Body of pancreas (tissue), 4 donors: ENCODE measurements around the gene PRDM16. TPM values are rescaled to one million over a fixed set of nuclear protein-coding genes. Genes with fewer than 3 reads are reported as not detected.

Experiments
- ATAC-seq: fragments of 150-250 bp; one replicate; pipeline ENCODE4 v1.9.1; 2016
- DNase-seq, 4 donors: peaks; one replicate each; pipeline ENCODE4 v3.0.0-alpha.2; 2019
- H3K27ac ChIP-seq, 4 donors: fragments of 200-600 bp; sonication (generic); 1 replicate in 3 of 4; 2 replicates in 1 of 4; pipeline versions ENCODE4 v1.5.1 to v1.6.1; 2016 to 2019; ENCODE audit warnings: mild to moderate bottlenecking in 1 of 4, mixed read lengths in 1 of 4, moderate library complexity in 1 of 4
- H3K27me3 ChIP-seq, 2 donors: fragments of 200-600 bp; sonication (generic); one replicate each; pipeline ENCODE4 v1.6.0; 2016; ENCODE audit warnings: mild to moderate bottlenecking in 1 of 2
- H3K36me3 ChIP-seq, 2 donors: fragments of 200-600 bp; sonication (generic); replicated peaks in 1 of 2; 2 replicates each; pipeline ENCODE4 v1.5.1; 2016; ENCODE audit warnings: low read depth in 2 of 2; ENCODE audit not compliant: insufficient read depth in 1 of 2
- H3K4me1 ChIP-seq: fragments of 200-600 bp; sonication (generic); one replicate; pipeline ENCODE4 v1.6.0; 2016
- H3K4me3 ChIP-seq, 2 donors: fragments of 200-600 bp; sonication (generic); 1 replicate in 1 of 2; 2 replicates in 1 of 2; pipeline ENCODE4 v1.5.1; 2016 to 2019
- H3K9me3 ChIP-seq, 3 donors: fragments of 200-600 bp; sonication (generic); 1 replicate in 2 of 3; 2 replicates in 1 of 3; pipeline ENCODE4 v1.5.1; 2016
- POLR2A ChIP-seq, 3 donors: fragments of 450-650 bp; IDR thresholded peaks; one replicate each; pipeline ENCODE4 v1.6.1; 2016; ENCODE audit warnings: antibody characterized with exemption in 3 of 3, mild to moderate bottlenecking in 2 of 3
- WGBS, 2 donors: methylation state at CpG; one replicate each; pipeline ENCODE4 v1.1.5; 2017; 5-methylcytosine and 5-hydroxymethylcytosine counted together
- intact Hi-C: fragments of 100-400 bp; cut with DNase I; formaldehyde crosslinking; loops from one replicate; pipeline ENCODE4 v1.15.1; 2023
- total RNA-seq, 2 donors: library from RNA; depleted of rRNA; stranded (reverse); fragments of >200 nt; gene quantifications; one replicate each; pipeline ENCODE4 v1.1.0, GENCODE V29; 2016
- TF ChIP-seq, protein P1 (sequence below), 7 experiments: fragments of 450-650 bp in 4 of 7; fragments of 200-600 bp in 3 of 7; sonication (generic) in 3 of 7; IDR thresholded peaks; one replicate each; pipeline ENCODE4 v1.5.1; 2016 to 2019; ENCODE audit warnings: antibody characterized with exemption in 7 of 7

PRDM16 gene
- total RNA-seq, 2 donors from 2014 or later, result 15.2 to 16.6 TPM

DNA sequence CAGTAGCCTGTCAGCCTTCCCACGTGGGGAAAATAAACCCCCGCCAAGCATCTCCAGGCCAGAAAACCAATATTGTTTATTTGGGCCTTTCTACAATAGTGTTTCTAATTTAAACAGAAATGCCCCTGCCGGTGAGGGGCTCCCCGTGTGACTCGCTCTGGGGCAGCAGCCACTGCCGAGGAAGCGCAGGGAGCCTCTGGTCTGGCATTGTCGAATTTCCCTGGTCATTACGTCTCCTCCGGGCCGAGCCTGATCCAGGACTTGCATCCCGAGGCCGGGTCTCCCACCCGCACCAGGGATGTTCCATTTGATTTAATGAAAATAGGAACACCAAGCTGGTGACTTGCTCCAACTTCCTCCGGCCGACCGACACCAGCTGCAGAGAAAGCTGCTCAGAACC is 20.5 kb downstream of the PRDM16 start:
- no peak overlapping the region for H3K27ac ChIP-seq
- TF ChIP-seq POLR2A (IDR thresholded peaks at IDR 0.05), result no peak
- TF ChIP-seq, protein P1, sequence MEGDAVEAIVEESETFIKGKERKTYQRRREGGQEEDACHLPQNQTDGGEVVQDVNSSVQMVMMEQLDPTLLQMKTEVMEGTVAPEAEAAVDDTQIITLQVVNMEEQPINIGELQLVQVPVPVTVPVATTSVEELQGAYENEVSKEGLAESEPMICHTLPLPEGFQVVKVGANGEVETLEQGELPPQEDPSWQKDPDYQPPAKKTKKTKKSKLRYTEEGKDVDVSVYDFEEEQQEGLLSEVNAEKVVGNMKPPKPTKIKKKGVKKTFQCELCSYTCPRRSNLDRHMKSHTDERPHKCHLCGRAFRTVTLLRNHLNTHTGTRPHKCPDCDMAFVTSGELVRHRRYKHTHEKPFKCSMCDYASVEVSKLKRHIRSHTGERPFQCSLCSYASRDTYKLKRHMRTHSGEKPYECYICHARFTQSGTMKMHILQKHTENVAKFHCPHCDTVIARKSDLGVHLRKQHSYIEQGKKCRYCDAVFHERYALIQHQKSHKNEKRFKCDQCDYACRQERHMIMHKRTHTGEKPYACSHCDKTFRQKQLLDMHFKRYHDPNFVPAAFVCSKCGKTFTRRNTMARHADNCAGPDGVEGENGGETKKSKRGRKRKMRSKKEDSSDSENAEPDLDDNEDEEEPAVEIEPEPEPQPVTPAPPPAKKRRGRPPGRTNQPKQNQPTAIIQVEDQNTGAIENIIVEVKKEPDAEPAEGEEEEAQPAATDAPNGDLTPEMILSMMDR (IDR thresholded peaks at IDR 0.05), result no peak
- no peak for ATAC-seq
- H3K9me3 ChIP-seq, result no peaks in the 10 kb centered on the region
- no peak overlapping the region for H3K4me3 ChIP-seq
- H3K4me1 ChIP-seq, result peaks cover 23% of the 10 kb centered on the region
- no peak for DNase-seq
- H3K36me3 ChIP-seq, result no peaks in the 10 kb centered on the region
- intact Hi-C loops, result no loop called here
- no peaks in the 10 kb centered on the region for H3K27me3 ChIP-seq
- WGBS, 2 donors, result 83 to 89% methylated on average over 6 to 17 of the region's 17 CpGs

DNA sequence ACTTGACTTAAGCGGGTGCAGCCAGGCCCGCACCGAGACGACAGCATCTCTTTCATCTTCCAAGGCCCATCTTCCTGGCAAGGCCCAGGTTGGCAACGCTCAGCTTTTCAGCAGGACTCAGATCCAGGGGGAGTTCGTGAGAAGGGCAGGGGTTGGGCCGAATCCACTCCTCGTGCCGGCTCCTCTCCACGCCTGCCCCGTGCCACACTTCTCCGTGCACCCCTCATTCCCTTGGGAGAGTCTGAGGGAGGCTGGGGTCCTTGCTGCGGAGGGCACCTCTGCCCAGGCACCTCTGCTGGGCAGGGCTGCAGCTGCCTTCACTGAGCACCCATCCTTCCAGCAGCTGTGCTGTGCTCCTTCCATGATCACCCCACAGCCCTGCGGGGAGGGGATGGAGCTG is 22.3 kb downstream of the PRDM16 start:
- TF ChIP-seq, protein P1 (IDR thresholded peaks at IDR 0.05), result no peak
- TF ChIP-seq POLR2A (IDR thresholded peaks at IDR 0.05), result no peak
- Histone ChIP-seq H3K4me1 (peaks cover 18% of the 10 kb centered on the region), H3K36me3 (no peaks in the 10 kb centered on the region), H3K4me3 (no peak overlapping the region), H3K9me3 (no peaks in the 10 kb centered on the region), H3K27me3 (no peaks in the 10 kb centered on the region), H3K27ac (no peak overlapping the region)
- WGBS, 2 donors, result 88 to 91% methylated on average over 10 to 14 of the region's 14 CpGs
- intact Hi-C loops, result no loop called here
- DNase-seq, result no peak
- no peak for ATAC-seq

DNA sequence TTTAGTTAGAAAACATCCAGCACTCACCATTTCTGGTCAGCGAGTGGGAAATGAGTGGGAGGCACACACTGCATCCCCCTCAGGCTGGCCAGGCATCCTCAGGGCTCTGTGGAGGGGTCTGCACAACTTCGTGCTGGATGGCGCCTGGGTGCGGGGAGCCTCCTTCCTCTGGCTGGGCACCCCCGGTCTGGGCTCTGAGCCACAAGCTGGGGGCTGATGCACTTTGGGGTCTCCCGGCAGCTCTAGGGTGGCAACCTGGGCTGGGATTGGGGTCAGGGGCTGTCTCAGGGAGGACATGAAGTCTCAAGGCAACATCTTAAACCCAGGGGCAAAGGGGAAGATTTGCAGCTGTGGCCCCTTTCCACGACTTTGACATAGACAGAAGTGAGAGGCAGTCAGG is 23.5 kb downstream of the PRDM16 start:
- ATAC-seq (no peak), DNase-seq (no peak)
- Histone ChIP-seq H3K27ac (no peak overlapping the region), H3K4me3 (no peak overlapping the region), H3K36me3 (no peaks in the 10 kb centered on the region), H3K27me3 (no peaks in the 10 kb centered on the region), H3K9me3 (no peaks in the 10 kb centered on the region), H3K4me1 (peaks cover 18% of the 10 kb centered on the region)
- TF ChIP-seq, protein P1 (IDR thresholded peaks at IDR 0.05), result no peak
- TF ChIP-seq POLR2A (IDR thresholded peaks at IDR 0.05), result no peak
- 78 to 90% methylated on average over 6 to 7 of the region's 7 CpGs for WGBS, 2 donors
- intact Hi-C loops, result no loop called here

DNA sequence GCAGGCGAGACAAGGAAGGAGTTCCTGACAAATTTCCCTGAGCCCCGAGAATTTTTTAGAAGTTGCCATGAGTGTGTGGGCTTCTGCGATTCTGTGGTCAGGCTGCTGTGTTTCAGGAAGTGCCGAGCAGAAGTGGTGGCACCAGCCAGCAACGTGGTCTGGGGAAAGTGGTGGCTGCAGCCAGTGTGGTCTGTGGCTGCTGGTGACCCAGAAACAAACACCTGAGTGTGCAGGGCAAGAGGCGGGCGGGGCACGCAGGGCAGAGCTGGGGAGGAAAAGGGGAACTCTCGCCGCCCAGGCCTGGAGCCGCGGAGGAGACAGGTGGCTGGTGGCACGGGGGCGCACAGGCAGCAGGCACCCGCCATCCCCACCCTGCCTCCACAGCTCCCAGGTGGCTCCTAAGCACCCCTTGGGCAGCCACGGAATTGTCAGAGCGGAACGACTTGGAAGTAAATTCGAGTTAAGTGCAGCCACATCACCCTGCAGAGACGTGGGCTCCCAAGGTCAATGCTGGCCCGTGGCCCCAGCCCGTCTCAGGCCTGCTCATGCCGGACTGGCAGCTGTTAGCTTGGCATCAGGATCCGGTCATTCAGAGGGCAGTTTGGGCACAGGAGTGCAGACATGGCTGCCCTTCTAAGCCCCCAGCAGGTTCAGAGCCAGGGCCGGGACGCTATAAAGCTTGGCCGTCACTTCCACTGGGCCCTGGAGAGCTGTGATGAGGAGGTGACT is 25.1 kb downstream of the PRDM16 start:
- no peak for TF ChIP-seq POLR2A (IDR thresholded peaks at IDR 0.05)
- TF ChIP-seq, protein P1 (IDR thresholded peaks at IDR 0.05), result no peak
- ATAC-seq, result peak; percentile 31
- Histone ChIP-seq H3K4me3 (no peak overlapping the region), H3K27me3 (no peaks in the 10 kb centered on the region), H3K27ac (peak overlapping the region in 3 of 4 donors; percentile 26 to 44 (median 39)), H3K36me3 (no peaks in the 10 kb centered on the region), H3K4me1 (peaks cover 18% of the 10 kb centered on the region), H3K9me3 (no peaks in the 10 kb centered on the region)
- DNase-seq, result peak; percentile 34 to 72 (median 58)
- 33 to 41% methylated on average over 14 to 19 of the region's 27 CpGs for WGBS, 2 donors
- intact Hi-C loops, result no loop called here
